Mesendoderm (in vitro differentiated cells): ENCODE results near the gene PAQR3.

Source experiments
- DNase-seq: peaks from one replicate; pipeline ENCODE4 v3.0.0; 2013
- H2AK5ac ChIP-seq: 2 replicates; pipeline ENCODE4 v1.6.1; 2013; ENCODE audit warnings: low read length, inconsistent platforms
- H2BK120ac ChIP-seq: 2 replicates; pipeline ENCODE4 v1.6.1; 2013; ENCODE audit warnings: low read depth, mild to moderate bottlenecking, low read length, moderate library complexity, mixed read lengths
- H2BK15ac ChIP-seq: replicated peaks from 2 replicates; pipeline ENCODE4 v1.6.1; 2013; ENCODE audit warnings: low read depth, mild to moderate bottlenecking, moderate library complexity
- H2BK5ac ChIP-seq: 2 replicates; pipeline ENCODE4 v1.6.1; 2013; ENCODE audit warnings: low read length, inconsistent platforms
- H3K18ac ChIP-seq: 2 replicates; pipeline ENCODE4 v1.6.1; 2013; ENCODE audit warnings: mild to moderate bottlenecking, low read length, mixed read lengths
- H3K23ac ChIP-seq: one replicate; pipeline ENCODE4 v1.6.1; 2013; ENCODE audit warnings: low read length
- H3K27ac ChIP-seq: 2 replicates; pipeline ENCODE4 v1.5.1; 2013; ENCODE audit warnings: low read depth, mild to moderate bottlenecking, inconsistent platforms, low read length, moderate library complexity
- H3K27me3 ChIP-seq: 2 replicates; pipeline ENCODE4 v1.6.1; 2013; ENCODE audit warnings: low read length, control low read depth, mild to moderate bottlenecking, inconsistent platforms; ENCODE audit not compliant: insufficient read depth, poor library complexity
- H3K36me3 ChIP-seq: 2 replicates; pipeline ENCODE4 v1.6.1; 2013; ENCODE audit warnings: low read length, inconsistent platforms; ENCODE audit not compliant: control insufficient read depth, insufficient read depth
- H3K4ac ChIP-seq: one replicate; pipeline ENCODE4 v1.6.1; 2013; ENCODE audit warnings: low read depth, mild to moderate bottlenecking, low read length, moderate library complexity
- H3K4me1 ChIP-seq: 2 replicates; pipeline ENCODE4 v1.6.1; 2013; ENCODE audit warnings: low read depth, low read length, inconsistent platforms; ENCODE audit not compliant: control insufficient read depth
- H3K4me2 ChIP-seq: 2 replicates; pipeline ENCODE4 v1.6.1; 2013; ENCODE audit warnings: low read length
- H3K4me3 ChIP-seq: 2 replicates; pipeline ENCODE4 v1.5.1; 2013; ENCODE audit warnings: mild to moderate bottlenecking, low read length
- H3K56ac ChIP-seq: one replicate; pipeline ENCODE4 v1.6.1; 2013; ENCODE audit warnings: low read length
- H3K79me1 ChIP-seq: 2 replicates; pipeline ENCODE4 v1.6.1; 2013; ENCODE audit warnings: low read length, inconsistent platforms
- H3K79me2 ChIP-seq: 2 replicates; pipeline ENCODE4 v1.6.1; 2013; ENCODE audit warnings: mild to moderate bottlenecking, low read length; ENCODE audit not compliant: control insufficient read depth, insufficient read depth
- H3K9ac ChIP-seq: 2 replicates; pipeline ENCODE4 v1.6.1; 2013; ENCODE audit warnings: low read length, inconsistent platforms
- H4K5ac ChIP-seq: one replicate; pipeline ENCODE4 v1.6.1; 2013; ENCODE audit warnings: low read length
- H4K8ac ChIP-seq: one replicate; pipeline ENCODE4 v1.6.1; 2013; ENCODE audit warnings: low read depth, mild to moderate bottlenecking, control low read depth, low read length, moderate library complexity
- WGBS: extraction: QIAGEN DNeasy Blood & Tissue Kit; methylation state at CpG from one replicate; pipeline ENCODE4 v1.1.7; 2013; ENCODE audit warnings: low lambda C conversion rate, missing lambda C conversion rate; ENCODE audit not compliant: insufficient coverage; ENCODE audit errors: extremely low coverage; 5-methylcytosine and 5-hydroxymethylcytosine counted together

The PAQR3 gene

DNA sequence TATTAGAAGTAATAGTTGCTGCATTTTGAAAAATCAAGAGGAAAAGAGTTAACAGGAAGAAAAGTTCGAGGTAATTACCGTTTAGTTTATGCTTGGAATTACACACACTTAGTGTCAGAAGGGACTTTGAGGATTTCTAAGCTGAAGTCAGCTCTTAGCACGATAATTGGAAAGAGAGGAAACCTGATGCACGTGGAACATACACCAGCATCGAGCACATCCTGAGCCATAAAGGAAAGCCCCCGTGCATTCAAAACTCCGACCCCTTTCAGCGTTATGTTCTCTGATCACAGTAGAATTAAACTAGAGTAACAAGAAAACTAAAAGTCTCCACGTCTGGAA lies 400 bp upstream of the PAQR3 start:
- peak overlapping the region; percentile 67 for H3K4me2 ChIP-seq
- peak overlapping the region; percentile 18 for H3K27ac ChIP-seq
- no peak overlapping the region for H3K4me3 ChIP-seq
- peak overlapping the region; percentile 83 for H3K56ac ChIP-seq
- no peaks in the 10 kb centered on the region for H3K36me3 ChIP-seq
- H3K79me2 ChIP-seq: peaks cover 12% of the 10 kb centered on the region
- no peak overlapping the region for H2BK15ac ChIP-seq
- H2AK5ac ChIP-seq: no peak overlapping the region
- WGBS: no CpG with 5 or more reads among the region's 9 CpGs
- H3K9ac ChIP-seq: peak overlapping the region; percentile 70
- H2BK120ac ChIP-seq: no peak overlapping the region
- H3K18ac ChIP-seq: no peak overlapping the region
- H3K27me3 ChIP-seq: no peaks in the 10 kb centered on the region
- peaks cover 12% of the 10 kb centered on the region for H3K79me1 ChIP-seq
- H3K23ac ChIP-seq: no peak overlapping the region
- H3K4ac ChIP-seq: no peak overlapping the region
- peaks cover 13% of the 10 kb centered on the region for H3K4me1 ChIP-seq
- H4K8ac ChIP-seq: no peak overlapping the region
- H4K5ac ChIP-seq: no peak overlapping the region
- no peak overlapping the region for H2BK5ac ChIP-seq
- no peak for DNase-seq

DNA sequence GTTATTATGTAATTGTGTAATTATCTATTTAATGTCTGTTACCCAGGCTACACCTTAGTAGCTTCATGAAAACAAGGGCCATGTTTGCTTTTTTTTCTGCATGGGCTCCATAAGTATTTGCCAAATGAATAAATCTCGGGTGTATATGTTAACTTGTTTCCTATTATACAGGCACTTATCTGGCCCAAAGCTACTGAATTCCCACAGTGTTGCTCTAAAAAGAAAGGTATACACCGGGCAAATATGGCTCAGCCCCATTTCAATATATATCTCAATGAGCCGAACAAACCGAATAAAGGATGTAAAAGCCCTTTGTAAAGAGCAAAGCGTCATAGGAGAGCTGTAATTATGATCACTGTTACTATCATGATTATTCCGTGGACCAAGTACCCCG lies 767 bp downstream of the PAQR3 start:
- no CpG with 5 or more reads among the region's 7 CpGs for WGBS

DNA sequence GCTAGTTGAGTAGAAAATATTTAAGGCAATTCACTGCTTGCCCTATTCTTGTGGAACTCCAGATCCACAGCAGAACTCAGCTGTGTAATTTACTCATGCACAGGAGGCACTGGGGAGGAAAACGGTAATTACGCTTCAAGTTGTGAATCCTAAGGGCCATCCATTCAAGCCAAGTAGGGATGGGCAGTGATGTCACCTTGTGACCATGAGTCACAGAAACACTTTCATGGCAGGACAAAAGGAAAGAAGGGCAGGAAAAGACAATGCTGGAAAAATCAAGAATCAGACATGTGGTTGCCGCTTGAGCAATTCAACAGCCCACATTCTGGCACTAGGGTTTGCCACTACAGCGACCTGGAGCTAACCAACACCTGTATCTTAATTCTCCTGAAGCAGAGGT lies 1.4 kb downstream of the PAQR3 start:
- Histone ChIP-seq H3K4me3 (no peak overlapping the region), H2BK15ac (no peak overlapping the region), H2BK5ac (no peak overlapping the region), H3K36me3 (no peaks in the 10 kb centered on the region), H3K27ac (no peak overlapping the region), H3K9ac (no peak overlapping the region), H3K4me1 (peaks cover 13% of the 10 kb centered on the region), H3K27me3 (no peaks in the 10 kb centered on the region), H4K8ac (no peak overlapping the region), H3K4me2 (peak overlapping the region; percentile 1), H2BK120ac (no peak overlapping the region), H3K4ac (no peak overlapping the region), H3K18ac (no peak overlapping the region), H3K23ac (no peak overlapping the region), H3K79me2 (peaks cover 12% of the 10 kb centered on the region), H4K5ac (no peak overlapping the region), H2AK5ac (no peak overlapping the region), H3K56ac (no peak overlapping the region), H3K79me1 (peaks cover 12% of the 10 kb centered on the region)
- DNase-seq: peak; percentile 48
- WGBS: no CpG with 5 or more reads among the region's 4 CpGs

More for the DNA sequence above, 767 bp downstream of the PAQR3 start:
- H3K23ac ChIP-seq: no peak overlapping the region
- DNase-seq: no peak
- H4K5ac ChIP-seq: no peak overlapping the region
- peaks cover 13% of the 10 kb centered on the region for H3K4me1 ChIP-seq
- peak overlapping the region; percentile 95 for H3K56ac ChIP-seq
- H2BK5ac ChIP-seq: no peak overlapping the region
- no peak overlapping the region for H2BK15ac ChIP-seq
- H3K18ac ChIP-seq: no peak overlapping the region
- no peak overlapping the region for H2AK5ac ChIP-seq
- peaks cover 12% of the 10 kb centered on the region for H3K79me1 ChIP-seq
- peak overlapping the region; percentile 63 for H3K4me2 ChIP-seq
- no peak overlapping the region for H3K4ac ChIP-seq
- no peak overlapping the region for H3K27ac ChIP-seq
- H2BK120ac ChIP-seq: no peak overlapping the region
- H4K8ac ChIP-seq: no peak overlapping the region
- peak overlapping the region; percentile 93 for H3K9ac ChIP-seq
- H3K79me2 ChIP-seq: peaks cover 12% of the 10 kb centered on the region
- H3K27me3 ChIP-seq: no peaks in the 10 kb centered on the region
- no peaks in the 10 kb centered on the region for H3K36me3 ChIP-seq
- peak overlapping the region; percentile 95 for H3K4me3 ChIP-seq

DNA sequence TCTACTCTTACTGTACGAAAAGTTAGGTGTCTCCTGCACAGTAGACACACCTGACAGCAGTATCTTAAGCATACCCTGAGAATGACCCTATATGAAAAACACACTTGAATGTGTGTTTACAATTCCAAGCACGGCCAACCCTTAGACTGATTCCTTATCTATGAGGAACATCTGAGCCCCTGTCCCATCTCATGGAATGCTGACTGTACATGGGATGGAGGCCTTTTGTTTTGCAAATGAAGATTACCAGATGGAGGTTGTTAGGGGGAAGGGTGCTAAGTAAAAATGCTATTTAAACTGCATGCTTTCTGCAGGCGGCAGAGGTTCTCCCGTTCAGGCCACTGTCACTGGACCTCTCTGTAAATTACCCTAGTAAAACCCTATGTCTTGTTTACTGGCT lies 2.2 kb downstream of the PAQR3 start:
- Histone ChIP-seq H4K8ac (no peak overlapping the region), H3K9ac (no peak overlapping the region), H3K4me3 (no peak overlapping the region), H3K4me2 (peak overlapping the region; percentile 17), H3K27ac (no peak overlapping the region), H3K36me3 (no peaks in the 10 kb centered on the region), H3K4me1 (peaks cover 13% of the 10 kb centered on the region), H4K5ac (no peak overlapping the region), H2BK15ac (no peak overlapping the region), H2AK5ac (no peak overlapping the region), H3K4ac (no peak overlapping the region), H3K56ac (peak overlapping the region; percentile 53), H3K79me2 (peaks cover 12% of the 10 kb centered on the region), H2BK5ac (no peak overlapping the region), H3K23ac (no peak overlapping the region), H3K79me1 (peaks cover 12% of the 10 kb centered on the region), H2BK120ac (no peak overlapping the region), H3K27me3 (no peaks in the 10 kb centered on the region), H3K18ac (no peak overlapping the region)
- no CpG with 5 or more reads among the region's 4 CpGs for WGBS
- DNase-seq: peak; percentile 54

DNA sequence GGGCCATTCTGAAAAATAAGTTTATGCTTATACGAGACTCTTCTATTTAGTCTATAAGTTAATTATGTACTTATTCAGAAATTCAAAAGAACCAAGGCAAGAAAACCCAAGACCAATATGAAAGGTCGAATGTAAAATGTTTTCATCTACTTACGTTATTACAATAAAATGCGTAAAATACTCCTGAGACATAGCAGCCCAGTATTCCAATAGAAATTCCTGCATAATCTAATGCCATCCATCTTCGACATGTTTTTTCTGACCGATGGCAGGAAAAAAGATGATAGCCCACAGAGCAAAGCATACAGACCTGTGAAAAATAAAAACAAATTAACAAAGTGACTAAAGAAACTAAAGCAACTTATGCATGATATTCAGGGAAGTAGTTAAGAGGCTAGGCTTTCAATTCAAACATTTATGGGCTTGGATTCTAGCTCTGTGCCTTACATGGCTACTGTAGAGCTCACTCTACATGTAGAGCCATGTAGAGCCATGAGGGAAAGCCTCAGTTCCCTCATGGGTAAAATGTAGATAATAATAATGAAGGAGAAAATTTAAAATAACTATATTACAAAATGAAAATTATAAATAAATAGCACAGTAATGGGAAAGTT lies 9.1 kb downstream of the PAQR3 start:
- Histone ChIP-seq H2BK15ac (no peak overlapping the region), H3K4me3 (no peak overlapping the region), H2BK120ac (no peak overlapping the region), H3K9ac (no peak overlapping the region), H3K18ac (no peak overlapping the region), H4K5ac (no peak overlapping the region), H4K8ac (no peak overlapping the region), H3K4me2 (no peak overlapping the region), H3K56ac (no peak overlapping the region), H2BK5ac (no peak overlapping the region), H3K23ac (no peak overlapping the region), H3K79me2 (no peaks in the 10 kb centered on the region), H3K27ac (no peak overlapping the region), H2AK5ac (no peak overlapping the region), H3K79me1 (peaks cover 2% of the 10 kb centered on the region), H3K27me3 (no peaks in the 10 kb centered on the region), H3K4ac (no peak overlapping the region), H3K4me1 (no peaks in the 10 kb centered on the region), H3K36me3 (peaks cover 2% of the 10 kb centered on the region)
- no CpG with 5 or more reads among the region's 6 CpGs for WGBS
- DNase-seq: no peak

DNA sequence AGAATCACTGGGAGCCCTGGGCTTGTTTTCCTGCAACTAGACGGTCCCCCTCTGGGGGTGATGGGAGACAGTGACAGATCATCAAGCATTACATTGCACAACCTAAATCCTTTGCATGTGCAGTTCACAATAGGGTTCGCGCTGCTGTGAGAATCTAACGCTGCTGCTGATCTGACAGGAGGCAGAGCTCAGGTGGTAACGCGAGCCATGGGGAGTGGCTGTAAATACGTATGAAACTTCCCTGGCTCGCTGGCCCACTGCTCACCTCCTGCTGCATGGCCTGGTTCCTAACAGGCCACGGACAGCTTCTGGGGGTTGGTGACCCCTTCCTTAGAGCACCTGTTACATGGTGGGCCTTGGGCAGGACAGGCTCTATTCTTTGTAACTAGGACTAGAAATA lies 10.4 kb downstream of the PAQR3 start:
- Histone ChIP-seq H3K27me3 (no peaks in the 10 kb centered on the region), H4K8ac (no peak overlapping the region), H2BK15ac (no peak overlapping the region), H3K79me2 (no peaks in the 10 kb centered on the region), H3K9ac (no peak overlapping the region), H3K27ac (no peak overlapping the region), H3K4me2 (no peak overlapping the region), H4K5ac (no peak overlapping the region), H3K23ac (no peak overlapping the region), H3K4ac (no peak overlapping the region), H3K56ac (no peak overlapping the region), H2BK120ac (no peak overlapping the region), H3K4me1 (no peaks in the 10 kb centered on the region), H2AK5ac (no peak overlapping the region), H3K79me1 (peaks cover 2% of the 10 kb centered on the region), H3K36me3 (peaks cover 2% of the 10 kb centered on the region), H3K4me3 (no peak overlapping the region), H3K18ac (no peak overlapping the region), H2BK5ac (no peak overlapping the region)
- DNase-seq: no peak
- no CpG with 5 or more reads among the region's 9 CpGs for WGBS
